Endothelial cell (in vitro differentiated cells): ENCODE results near the gene DPP10. TPM values are rescaled to one million over a fixed set of nuclear protein-coding genes. Genes with fewer than 3 reads are reported as not detected.
"Not testable (repeated sequence)": the region's sequence is repeated elsewhere in the genome, so short reads cannot be mapped to it uniquely, and the experiment has no call there.

Source experiments
- DNase-seq: peaks from one replicate; pipeline ENCODE4 v3.0.0; 2021; ENCODE audit warnings: low spot score
- H3K27ac Mint-ChIP-seq: one replicate; pipeline ENCODE4 v1.8.0; 2021; ENCODE audit warnings: mixed read lengths, inconsistent platforms; ENCODE audit not compliant: unreplicated experiment
- H3K27me3 Mint-ChIP-seq: one replicate; pipeline ENCODE4 v1.8.0; 2021; ENCODE audit warnings: mild to moderate bottlenecking, moderate library complexity, mixed read lengths, inconsistent platforms; ENCODE audit not compliant: unreplicated experiment
- H3K36me3 Mint-ChIP-seq: one replicate; pipeline ENCODE4 v1.8.0; 2021; ENCODE audit warnings: mild to moderate bottlenecking, low read depth, mixed read lengths, inconsistent platforms; ENCODE audit not compliant: unreplicated experiment
- H3K4me1 Mint-ChIP-seq: one replicate; pipeline ENCODE4 v1.8.0; 2021; ENCODE audit warnings: mild to moderate bottlenecking, mixed read lengths, inconsistent platforms; ENCODE audit not compliant: unreplicated experiment
- H3K4me3 Mint-ChIP-seq: one replicate; pipeline ENCODE4 v1.8.0; 2021; ENCODE audit warnings: mild to moderate bottlenecking, mixed read lengths, inconsistent platforms; ENCODE audit not compliant: unreplicated experiment
- H3K9me3 Mint-ChIP-seq: one replicate; pipeline ENCODE4 v1.8.0; 2021; ENCODE audit warnings: mixed read lengths, inconsistent platforms; ENCODE audit not compliant: unreplicated experiment
- total RNA-seq: library from RNA; stranded (reverse); fragmentation: NEBNext Ultra II Directional; extraction: Animal tissue kit (Norgen Biotek cat#: 25700); gene quantifications from one replicate; pipeline ENCODE4 v1.2.1, GENCODE V29; 2021; ENCODE audit not compliant: unreplicated experiment
- TF ChIP-seq, protein P1 (sequence below): fragments of 200-600 bp; sonication (generic); IDR thresholded peaks from one replicate; pipeline ENCODE4 v1.5.0; 2021; ENCODE audit warnings: antibody characterized with exemption; ENCODE audit not compliant: unreplicated experiment

The DPP10 gene
- total RNA-seq, 1 donor from 2014 or later = 3.3 TPM

GRCh38 chr2:114729026-114729425 lies 286.6 kb downstream of the DPP10 start:
- Mint-ChIP-seq H3K4me1 (no peaks in the 10 kb centered on the region), H3K27me3 (peaks cover 2% of the 10 kb centered on the region), H3K9me3 (peaks cover 4% of the 10 kb centered on the region), H3K27ac (no peak overlapping the region), H3K36me3 (no peaks in the 10 kb centered on the region), H3K4me3 (no peak overlapping the region)
- DNase-seq = no peak
- TF ChIP-seq, protein P1, sequence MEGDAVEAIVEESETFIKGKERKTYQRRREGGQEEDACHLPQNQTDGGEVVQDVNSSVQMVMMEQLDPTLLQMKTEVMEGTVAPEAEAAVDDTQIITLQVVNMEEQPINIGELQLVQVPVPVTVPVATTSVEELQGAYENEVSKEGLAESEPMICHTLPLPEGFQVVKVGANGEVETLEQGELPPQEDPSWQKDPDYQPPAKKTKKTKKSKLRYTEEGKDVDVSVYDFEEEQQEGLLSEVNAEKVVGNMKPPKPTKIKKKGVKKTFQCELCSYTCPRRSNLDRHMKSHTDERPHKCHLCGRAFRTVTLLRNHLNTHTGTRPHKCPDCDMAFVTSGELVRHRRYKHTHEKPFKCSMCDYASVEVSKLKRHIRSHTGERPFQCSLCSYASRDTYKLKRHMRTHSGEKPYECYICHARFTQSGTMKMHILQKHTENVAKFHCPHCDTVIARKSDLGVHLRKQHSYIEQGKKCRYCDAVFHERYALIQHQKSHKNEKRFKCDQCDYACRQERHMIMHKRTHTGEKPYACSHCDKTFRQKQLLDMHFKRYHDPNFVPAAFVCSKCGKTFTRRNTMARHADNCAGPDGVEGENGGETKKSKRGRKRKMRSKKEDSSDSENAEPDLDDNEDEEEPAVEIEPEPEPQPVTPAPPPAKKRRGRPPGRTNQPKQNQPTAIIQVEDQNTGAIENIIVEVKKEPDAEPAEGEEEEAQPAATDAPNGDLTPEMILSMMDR = no peak

DNA sequence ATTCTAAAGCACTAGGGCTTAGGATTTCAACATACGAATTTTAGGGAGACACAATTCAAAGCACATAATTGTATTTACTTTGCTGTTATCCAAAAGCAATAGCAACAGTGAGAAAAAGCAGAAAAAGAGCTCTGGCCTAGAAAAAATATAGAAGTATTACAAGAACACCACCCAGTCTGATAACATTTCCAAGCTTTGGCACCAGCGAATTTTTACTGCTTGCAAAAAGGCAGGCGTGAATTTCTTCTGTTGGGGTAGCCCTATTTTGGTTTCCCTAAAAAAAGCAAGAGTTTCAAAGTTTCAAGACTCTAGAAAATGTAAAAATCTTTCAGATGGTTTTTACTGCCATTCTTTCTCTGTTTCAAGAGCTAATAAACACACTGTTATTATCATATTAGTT lies 292.7 kb downstream of the DPP10 start:
- H3K27me3 Mint-ChIP-seq = no peaks in the 10 kb centered on the region
- no peaks in the 10 kb centered on the region for H3K36me3 Mint-ChIP-seq
- H3K4me3 Mint-ChIP-seq = no peak overlapping the region
- DNase-seq = no peak
- TF ChIP-seq, protein P1 = no peak
- H3K9me3 Mint-ChIP-seq = no peaks in the 10 kb centered on the region
- no peak overlapping the region for H3K27ac Mint-ChIP-seq
- peaks cover 2% of the 10 kb centered on the region for H3K4me1 Mint-ChIP-seq

DNA sequence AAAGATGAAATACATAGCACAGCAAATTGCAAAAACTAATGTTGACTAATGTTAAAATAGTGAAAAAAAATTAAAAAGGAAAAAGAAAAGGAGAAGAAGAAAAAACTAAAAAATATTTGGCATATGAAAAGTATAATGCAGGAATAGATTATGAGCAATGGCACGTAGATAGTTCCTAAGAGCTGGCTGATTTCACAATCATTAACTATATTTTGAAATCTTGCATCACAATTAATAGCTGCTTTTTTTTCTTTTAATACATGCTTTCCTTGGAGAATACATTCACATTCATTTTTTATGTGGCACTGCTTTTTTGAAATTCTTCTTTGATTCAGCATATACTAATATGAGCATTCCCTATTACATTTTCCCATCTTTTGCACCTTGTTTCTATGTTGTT lies 299.8 kb downstream of the DPP10 start:
- Mint-ChIP-seq H3K27me3 (no peaks in the 10 kb centered on the region), H3K36me3 (no peaks in the 10 kb centered on the region), H3K4me1 (peaks cover 9% of the 10 kb centered on the region), H3K9me3 (no peaks in the 10 kb centered on the region), H3K4me3 (no peak overlapping the region), H3K27ac (no peak overlapping the region)
- DNase-seq = no peak
- TF ChIP-seq, protein P1 = no peak

GRCh38 chr2:114745700-114746099 lies 303.3 kb downstream of the DPP10 start:
- no peak for DNase-seq
- TF ChIP-seq, protein P1 = no peak
- H3K27me3 Mint-ChIP-seq = no peaks in the 10 kb centered on the region
- no peaks in the 10 kb centered on the region for H3K36me3 Mint-ChIP-seq
- H3K27ac Mint-ChIP-seq = no peak overlapping the region
- H3K9me3 Mint-ChIP-seq = no peaks in the 10 kb centered on the region
- no peak overlapping the region for H3K4me3 Mint-ChIP-seq
- peaks cover 7% of the 10 kb centered on the region for H3K4me1 Mint-ChIP-seq

DNA sequence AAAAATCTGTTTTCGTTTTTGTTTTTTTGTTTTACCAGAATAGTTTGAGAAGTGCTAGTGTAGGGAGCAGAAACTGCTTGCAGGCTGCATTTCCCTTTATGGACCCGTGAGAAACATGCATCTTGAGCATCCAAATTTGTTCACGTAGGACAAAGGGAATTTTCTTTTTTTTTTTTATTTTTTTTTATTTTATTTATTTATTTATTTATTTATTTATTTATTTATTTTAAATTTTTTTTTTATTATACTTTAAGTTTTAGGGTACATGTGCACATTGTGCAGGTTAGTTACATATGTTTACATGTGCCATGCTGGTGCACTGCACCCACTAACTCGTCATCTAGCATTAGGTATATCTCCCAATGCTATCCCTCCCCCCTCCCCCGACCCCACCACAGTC lies 305.7 kb downstream of the DPP10 start:
- not testable (repeated sequence) for H3K27ac Mint-ChIP-seq, DNase-seq, H3K27me3 Mint-ChIP-seq, H3K9me3 Mint-ChIP-seq, H3K4me3 Mint-ChIP-seq, H3K4me1 Mint-ChIP-seq, H3K36me3 Mint-ChIP-seq

DNA sequence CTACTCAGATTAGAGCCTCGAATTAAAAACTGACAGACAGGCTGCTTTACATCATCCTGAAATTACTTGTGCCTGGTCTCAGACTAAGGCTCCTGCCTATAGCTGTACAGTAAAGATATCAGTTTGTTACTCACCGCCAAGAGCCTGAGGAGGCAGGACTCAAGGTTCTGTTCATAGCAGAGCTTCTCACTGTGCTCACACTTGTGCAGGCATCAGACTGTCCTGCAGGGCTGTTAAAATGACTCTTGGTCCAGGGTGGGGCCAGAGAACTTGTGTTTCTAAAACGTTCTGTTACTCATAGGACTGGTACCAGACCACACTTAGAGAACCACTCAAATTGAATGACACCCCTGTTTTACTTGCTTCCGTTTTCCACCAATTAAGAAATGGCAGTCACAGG lies 310.0 kb downstream of the DPP10 start:
- H3K9me3 Mint-ChIP-seq = peaks cover 5% of the 10 kb centered on the region
- H3K4me1 Mint-ChIP-seq = no peaks in the 10 kb centered on the region
- TF ChIP-seq, protein P1 = no peak
- H3K27me3 Mint-ChIP-seq = peaks cover 3% of the 10 kb centered on the region
- DNase-seq = no peak
- H3K4me3 Mint-ChIP-seq = no peak overlapping the region
- H3K27ac Mint-ChIP-seq = no peak overlapping the region
- H3K36me3 Mint-ChIP-seq = no peaks in the 10 kb centered on the region
